Omental fat pad (tissue), 4 donors: ENCODE results near the gene EBP. TPM values are rescaled to one million over a fixed set of nuclear protein-coding genes. Genes with fewer than 3 reads are reported as not detected.
"Not testable (repeated sequence)": the region's sequence is repeated elsewhere in the genome, so short reads cannot be mapped to it uniquely, and the experiment has no call there.

Source experiments
- ATAC-seq: fragments of 150-250 bp; one replicate; pipeline ENCODE4 v1.9.1; 2016; ENCODE audit warnings: mild to moderate bottlenecking, moderate library complexity; ENCODE audit not compliant: low FRiP score
- DNase-seq: peaks from one replicate; pipeline ENCODE4 v3.0.0-alpha.2; 2019; ENCODE audit warnings: low spot score
- CTCF ChIP-seq, 3 donors: fragments of 450-650 bp; IDR thresholded peaks; one replicate each; pipeline ENCODE4 v1.5.1; 2016 to 2017; ENCODE audit warnings: antibody characterized with exemption in 3 of 3, mild to moderate bottlenecking in 3 of 3, moderate library complexity in 2 of 3
- total RNA-seq, 4 donors: library from RNA; depleted of rRNA; stranded (reverse); fragments of >200 nt; gene quantifications; one replicate each; pipeline ENCODE4 v1.1.0, GENCODE V29; 2016

Gene EBP
- total RNA-seq, 4 donors from 2014 or later: 15.1 to 24.9 (median 17.2) TPM

GRCh38 chrX:48513670-48514069, 7.9 kb upstream of the EBP start:
- no peak for ATAC-seq
- no peak for DNase-seq
- TF ChIP-seq CTCF (IDR thresholded peaks at IDR 0.05): no peak

- no peak for TF ChIP-seq CTCF (IDR thresholded peaks at IDR 0.05)
- DNase-seq: no peak
- no peak for ATAC-seq
Observed at GRCh38 chrX:48514126-48514806, 7.3 kb upstream of the EBP start.

- no peak for DNase-seq
- ATAC-seq: no peak
- TF ChIP-seq CTCF (IDR thresholded peaks at IDR 0.05): no peak
Observed at GRCh38 chrX:48514868-48515460, 6.6 kb upstream of the EBP start.

- TF ChIP-seq CTCF (IDR thresholded peaks at IDR 0.05): no peak
- DNase-seq (no peak), ATAC-seq (no peak)
Observed at GRCh38 chrX:48515842-48516241, 5.8 kb upstream of the EBP start.

GRCh38 chrX:48516285-48516684, 5.3 kb upstream of the EBP start:
- DNase-seq (no peak), ATAC-seq (no peak)
- TF ChIP-seq CTCF (IDR thresholded peaks at IDR 0.05): no peak

GRCh38 chrX:48516987-48517386, 4.6 kb upstream of the EBP start:
- no peak for TF ChIP-seq CTCF (IDR thresholded peaks at IDR 0.05)
- ATAC-seq: no peak
- DNase-seq: no peak

GRCh38 chrX:48519481-48519880, 2.1 kb upstream of the EBP start:
- ATAC-seq, DNase-seq: not testable (repeated sequence)
